Forelimb muscle (tissue), 1 donor: Measurements from ENCODE around the gene CRX. TPM values are rescaled to one million over a fixed set of nuclear protein-coding genes. Genes with fewer than 3 reads are reported as not detected.
"Not testable (repeated sequence)": the region's sequence is repeated elsewhere in the genome, so short reads cannot be mapped to it uniquely, and the experiment has no call there.

Source experiments
- DNase-seq: peaks from one replicate; pipeline ENCODE4 v3.0.0-alpha.2; 2013; ENCODE audit warnings: low read depth
- polyA plus RNA-seq: library from polyadenylated mRNA; unstranded; fragments of 120-200 nt; gene quantifications from one replicate; pipeline ENCODE4 v1.2.1, GENCODE V29; 2013; ENCODE audit not compliant: insufficient read length

CRX gene
- polyA plus RNA-seq, 1 donor, result 0.05 TPM

- DNase-seq, result not testable (repeated sequence)
These were observed 38.1 kb downstream of the CRX start for GRCh38 chr19:47859838-47860237.

- no peak for DNase-seq
These were observed 39.0 kb downstream of the CRX start for GRCh38 chr19:47860602-47861297.

- DNase-seq, result no peak
These were observed 39.9 kb downstream of the CRX start for GRCh38 chr19:47861630-47862029.

- DNase-seq, result peak; percentile 26
These were observed 41.8 kb downstream of the CRX start for GRCh38 chr19:47863514-47863936.

GRCh38 chr19:47865166-47865565, 43.4 kb downstream of the CRX start:
- DNase-seq, result no peak

GRCh38 chr19:47878906-47879305, 57.2 kb downstream of the CRX start:
- no peak for DNase-seq

GRCh38 chr19:47879385-47879784, 57.6 kb downstream of the CRX start:
- DNase-seq, result not testable (repeated sequence)

GRCh38 chr19:47881757-47882156, 60.0 kb downstream of the CRX start:
- DNase-seq, result no peak

- no peak for DNase-seq
These were observed 61.2 kb downstream of the CRX start for GRCh38 chr19:47882890-47883289.

GRCh38 chr19:47885067-47885463, 63.3 kb downstream of the CRX start:
- DNase-seq, result no peak

GRCh38 chr19:47886010-47886559, 64.3 kb downstream of the CRX start, which contains the start of gene SULT2A1:
Gene SULT2A1, minus strand, starts transcription at chr19:47886315. Its CDS starts 58 bp downstream, at chr19:47886257.
- DNase-seq, result no peak

GRCh38 chr19:47890865-47891621, 69.3 kb downstream of the CRX start:
- no peak for DNase-seq

- DNase-seq, result no peak
These were observed 69.8 kb downstream of the CRX start for GRCh38 chr19:47891622-47891922.

GRCh38 chr19:47891923-47892666, 70.4 kb downstream of the CRX start:
- DNase-seq, result no peak

Other genes with a start within 250 kb of the CRX start
- gene ZNF541, start 248.8 kb upstream of the CRX start, polyA plus RNA-seq, result 0.08 TPM
- 10.2 TPM for gene BICRA, start 212.8 kb upstream of the CRX start, polyA plus RNA-seq
- gene EHD2, start 108.5 kb upstream of the CRX start, polyA plus RNA-seq, result 91.5 TPM
- gene NOP53, start 76.4 kb upstream of the CRX start, polyA plus RNA-seq, result 501 TPM
- gene SELENOW, start 43.2 kb upstream of the CRX start, polyA plus RNA-seq, result 834 TPM
- not detected for gene TPRX1, start 17.4 kb upstream of the CRX start, polyA plus RNA-seq
- gene TPRX2, start 37.3 kb downstream of the CRX start, polyA plus RNA-seq, result not detected
- gene SULT2A1, start 64.4 kb downstream of the CRX start, polyA plus RNA-seq, result not detected
- gene BSPH1, start 170.2 kb downstream of the CRX start, polyA plus RNA-seq, result not detected
- not detected for gene ELSPBP1, start 172.7 kb downstream of the CRX start, polyA plus RNA-seq
- not detected for gene CABP5, start 222.1 kb downstream of the CRX start, polyA plus RNA-seq